HG03108 (cell line): ENCODE results near the gene DNAJC16.
"Not testable (repeated sequence)": the region's sequence is repeated elsewhere in the genome, so short reads cannot be mapped to it uniquely, and the experiment has no call there.

Source experiments
- ATAC-seq: cut with Tn5 transposase; IDR thresholded peaks from one replicate; pipeline ENCODE4 v1.9.1; 2021; ENCODE audit warnings: moderate library complexity; ENCODE audit not compliant: unreplicated experiment

The DNAJC16 gene

DNA sequence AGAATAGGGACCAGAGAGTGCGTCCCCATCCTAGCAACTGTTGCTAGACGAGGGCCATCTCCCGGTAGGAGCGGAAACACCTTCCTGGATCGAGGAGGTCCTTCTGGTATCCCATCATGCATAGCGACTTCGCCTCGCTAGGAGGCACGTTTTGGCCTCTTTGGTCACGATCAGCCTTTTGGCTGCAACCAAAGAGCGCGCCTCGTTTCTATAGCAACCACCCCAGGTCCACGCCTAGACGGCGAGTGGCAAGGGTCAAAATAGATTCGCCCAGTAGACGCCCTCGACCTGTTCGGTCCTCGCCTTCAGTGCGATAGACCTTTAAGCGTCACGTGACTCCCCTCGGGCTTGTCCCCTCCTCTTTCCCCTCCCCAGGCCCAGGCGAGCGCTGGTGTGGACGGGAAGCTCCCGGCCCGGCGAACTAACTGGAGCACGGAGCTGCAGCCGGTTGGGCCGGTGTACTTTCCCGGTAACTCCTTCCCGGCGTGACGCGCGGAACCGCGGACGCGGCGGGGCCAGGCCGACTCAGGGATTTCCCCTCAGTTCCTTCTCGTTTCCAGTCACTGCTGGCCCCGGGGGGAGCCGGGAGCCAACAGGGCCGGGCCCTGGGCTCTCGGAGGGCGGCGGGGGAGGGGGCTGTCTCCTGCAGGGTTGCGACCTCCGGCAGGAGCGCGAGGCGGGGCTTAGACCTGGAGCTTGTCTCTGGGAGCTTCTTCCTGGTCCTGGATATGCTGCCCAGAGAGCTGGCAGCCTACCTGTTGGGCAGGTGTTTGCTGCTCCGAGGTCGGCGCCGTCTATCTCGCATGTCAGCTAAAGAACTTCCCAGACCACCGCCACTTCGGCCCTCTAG is at the start of gene DNAJC16:
Gene DNAJC16, plus strand, starts transcription at position 359 of the 850 bp plus-strand sequence. CDS start 2,258 bp downstream, outside the sequence.
- ATAC-seq = peak; percentile 44

- ATAC-seq = no peak
Observed at GRCh38 chr1:15476927-15477326, 49.7 kb upstream of the DNAJC16 start.

DNA sequence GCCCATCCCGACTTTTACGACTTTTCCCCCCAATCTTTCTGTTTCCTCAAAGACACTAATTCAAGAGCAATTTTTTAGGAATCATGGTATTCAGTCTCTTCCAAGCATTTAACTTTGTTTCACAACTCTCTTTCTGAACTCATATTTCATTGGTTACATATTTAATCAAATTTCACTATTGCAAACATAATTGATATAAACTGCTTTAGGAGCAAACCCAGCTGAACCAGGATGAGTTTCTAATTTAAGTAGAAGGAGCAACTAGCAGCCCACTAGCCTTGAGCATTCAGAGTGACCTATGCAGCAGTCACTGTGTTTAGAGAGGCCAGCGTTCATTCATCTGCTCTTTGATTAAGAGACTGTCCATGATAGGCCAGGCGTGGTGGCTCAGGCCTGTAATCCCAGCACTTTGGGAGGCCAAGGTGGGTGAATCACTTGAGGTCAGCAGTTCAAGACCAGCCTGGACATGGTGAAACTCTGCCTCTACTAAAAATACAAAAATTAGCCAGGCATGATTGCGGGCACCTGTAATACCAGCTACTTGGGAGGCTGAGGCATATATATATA is 48.9 kb upstream of the DNAJC16 start:
- ATAC-seq = no peak

- ATAC-seq = no peak
Observed at GRCh38 chr1:15479654-15480347, 46.8 kb upstream of the DNAJC16 start.

DNA sequence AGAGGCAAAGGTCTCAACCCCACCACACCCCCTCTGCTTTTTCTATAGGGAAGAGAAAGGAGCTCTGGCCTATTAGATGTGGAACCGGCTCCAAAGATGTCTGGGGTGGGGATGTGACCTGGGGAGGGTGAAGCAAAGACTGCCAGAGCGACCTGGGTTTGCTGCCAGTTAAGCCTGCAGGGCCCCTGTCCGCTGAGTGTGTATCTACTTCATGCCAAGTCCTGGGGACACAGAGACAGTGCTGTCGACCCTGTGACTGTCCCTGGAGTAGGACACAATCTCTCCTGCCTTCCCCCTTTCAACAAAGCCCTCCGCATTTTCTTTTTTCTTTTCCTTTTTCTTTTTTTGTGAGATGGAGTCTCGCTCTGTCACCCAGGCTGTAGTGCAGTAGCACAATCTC is 44.2 kb upstream of the DNAJC16 start:
- not testable (repeated sequence) for ATAC-seq

- not testable (repeated sequence) for ATAC-seq
Observed at GRCh38 chr1:15482983-15483543, 43.6 kb upstream of the DNAJC16 start.

DNA sequence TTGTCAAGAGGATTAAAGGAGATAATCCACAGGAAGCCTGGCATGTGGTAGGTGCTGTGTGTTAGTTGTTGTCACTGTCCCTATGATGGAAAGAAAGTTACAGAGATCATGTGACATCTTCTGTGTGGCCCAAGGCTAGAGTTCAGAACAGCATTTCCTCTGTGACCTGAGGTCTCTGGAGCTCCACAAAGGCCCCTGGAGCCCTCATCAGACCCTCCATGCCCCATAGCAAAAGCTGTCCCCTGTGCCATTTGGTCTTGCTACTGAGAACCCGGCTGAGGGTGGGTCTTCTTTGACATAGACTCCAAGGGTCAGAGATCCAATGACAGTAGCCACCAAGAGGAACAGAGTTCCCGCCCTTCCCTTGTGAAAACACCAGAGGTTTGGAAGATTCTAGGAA is 42.7 kb upstream of the DNAJC16 start:
- ATAC-seq = no peak

- ATAC-seq = not testable (repeated sequence)
Observed at GRCh38 chr1:15484443-15484842, 42.2 kb upstream of the DNAJC16 start.

DNA sequence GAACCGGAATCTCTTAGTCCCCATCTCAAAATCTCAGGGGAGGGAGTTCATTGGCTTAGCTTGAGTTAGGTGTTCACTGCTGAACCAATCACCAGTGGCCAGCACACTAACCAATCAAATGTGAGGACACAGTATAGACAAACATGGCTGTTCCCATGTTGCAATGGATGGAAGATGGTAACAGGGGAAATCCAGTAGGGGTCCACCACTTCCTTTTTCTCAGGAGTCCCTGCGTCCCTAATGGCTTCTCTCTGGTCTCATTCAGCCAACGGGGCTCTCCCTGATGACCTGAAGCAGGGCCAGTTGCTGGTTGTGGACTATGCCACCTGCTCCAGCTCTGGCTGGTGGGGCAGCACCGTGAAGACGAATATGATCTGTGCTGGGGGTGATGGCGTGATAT is 41.0 kb upstream of the DNAJC16 start:
- no peak for ATAC-seq

GRCh38 chr1:15486844-15487610 is 39.6 kb upstream of the DNAJC16 start:
- not testable (repeated sequence) for ATAC-seq

DNA sequence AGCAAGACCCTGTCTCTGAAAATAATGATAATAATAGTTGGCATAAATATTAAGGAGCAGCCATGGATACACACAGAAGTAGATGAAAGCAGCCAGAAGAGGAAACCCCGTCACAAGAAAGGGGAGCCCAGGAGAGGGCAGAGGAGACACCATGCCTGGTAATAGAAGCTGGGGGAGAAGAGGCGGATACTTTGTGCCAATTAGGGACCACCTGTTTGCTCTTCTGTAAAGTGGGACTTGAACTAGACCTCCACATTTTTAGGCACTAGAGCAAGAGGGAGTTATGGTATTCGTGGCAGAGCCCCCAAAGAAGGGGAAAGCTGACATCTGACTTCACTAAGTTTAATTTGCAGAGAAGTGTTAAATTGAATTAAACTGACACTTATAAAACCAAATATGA is 38.3 kb upstream of the DNAJC16 start:
- ATAC-seq = no peak

GRCh38 chr1:15489052-15489736 is 37.5 kb upstream of the DNAJC16 start:
- ATAC-seq = no peak

DNA sequence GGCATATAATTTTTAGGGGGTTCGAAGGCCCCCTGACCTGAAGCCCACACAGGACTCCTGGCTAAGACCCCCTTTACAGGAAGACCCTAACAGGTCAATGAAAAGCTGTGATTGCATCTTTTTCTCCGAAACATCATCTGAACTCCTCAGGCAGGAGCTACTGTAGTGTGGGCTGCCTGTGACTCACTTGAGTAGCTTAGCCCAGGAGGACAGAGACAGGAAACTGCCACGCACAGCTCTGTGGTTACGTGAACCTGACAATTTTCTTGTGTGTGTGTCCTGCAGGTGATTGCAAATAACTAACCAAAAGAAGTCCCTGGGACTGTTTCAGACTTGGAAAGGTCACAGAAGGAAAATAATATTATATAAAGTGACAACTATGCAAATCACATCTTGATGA is 35.6 kb upstream of the DNAJC16 start:
- not testable (repeated sequence) for ATAC-seq

DNA sequence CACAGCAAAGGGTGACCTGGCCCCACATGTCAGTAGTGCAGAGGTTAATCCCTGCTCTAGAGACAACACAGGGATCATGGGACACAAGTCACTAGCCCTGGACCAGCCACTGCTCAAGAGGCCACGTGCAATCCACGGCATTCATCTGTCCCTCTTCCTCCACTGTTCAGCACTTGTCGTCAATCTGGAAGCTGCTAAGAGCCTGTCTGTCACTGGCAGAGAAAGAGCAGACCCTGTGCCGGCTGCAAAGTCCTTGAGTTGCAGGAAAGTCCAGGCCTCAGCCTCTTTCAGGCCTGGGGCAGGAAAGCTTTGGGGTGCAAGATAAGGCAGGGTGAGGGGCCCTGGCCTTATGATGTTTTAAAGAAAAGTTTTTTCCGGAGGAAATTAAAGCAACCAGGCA is 34.1 kb upstream of the DNAJC16 start:
- no peak for ATAC-seq

GRCh38 chr1:15493869-15494390 is 32.7 kb upstream of the DNAJC16 start:
- ATAC-seq = no peak

GRCh38 chr1:15500184-15501178 is 26.2 kb upstream of the DNAJC16 start:
- no peak for ATAC-seq

DNA sequence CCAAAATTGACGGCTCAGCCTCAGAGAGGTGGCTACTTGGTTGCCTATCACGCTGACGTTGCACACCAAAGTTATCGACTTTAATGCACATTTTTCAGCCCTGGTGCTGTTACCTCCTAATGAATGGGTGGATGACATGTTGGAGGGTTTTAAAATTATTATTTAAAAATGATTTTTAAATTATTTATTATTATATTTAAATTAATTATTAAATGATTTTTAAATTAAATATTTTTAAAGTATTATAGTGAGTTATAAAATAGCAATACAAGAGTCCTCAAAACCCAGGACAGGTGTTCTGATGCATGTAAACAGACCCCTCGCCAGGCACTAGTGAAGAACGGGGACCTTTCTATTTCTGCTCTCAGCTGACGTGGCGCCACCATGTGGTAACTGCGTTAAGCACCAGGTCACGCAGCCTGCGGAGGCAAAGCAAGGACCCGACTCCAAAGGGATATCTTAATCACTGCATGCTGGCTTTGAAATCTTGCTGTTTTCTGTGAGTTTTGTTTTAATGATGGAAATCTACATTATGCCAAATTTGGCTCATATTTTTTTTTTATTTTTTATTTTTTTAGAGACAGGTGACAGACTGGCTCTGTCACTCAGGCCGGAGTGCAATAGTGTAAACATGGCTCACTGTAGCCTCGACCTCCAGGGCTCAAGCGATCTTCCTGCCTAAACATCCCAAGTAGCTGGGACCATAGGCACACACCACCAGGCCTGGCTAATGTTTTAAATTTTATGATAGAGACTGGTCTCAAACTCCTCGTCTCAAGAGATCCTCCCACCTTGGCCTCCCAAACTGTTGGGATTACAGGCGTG is 25.2 kb upstream of the DNAJC16 start:
- no peak for ATAC-seq

- no peak for ATAC-seq
Observed at GRCh38 chr1:15504436-15504835, 22.2 kb upstream of the DNAJC16 start.
